ENCODE data around the gene SPATC1L. TPM values are rescaled to one million over a fixed set of nuclear protein-coding genes. Genes with fewer than 3 reads are reported as not detected.

SPATC1L gene
- polyA plus RNA-seq, 2 of the 4 experiments (the other 2 are of a cell fraction), result 0.14 TPM; not detected in 1

DNA sequence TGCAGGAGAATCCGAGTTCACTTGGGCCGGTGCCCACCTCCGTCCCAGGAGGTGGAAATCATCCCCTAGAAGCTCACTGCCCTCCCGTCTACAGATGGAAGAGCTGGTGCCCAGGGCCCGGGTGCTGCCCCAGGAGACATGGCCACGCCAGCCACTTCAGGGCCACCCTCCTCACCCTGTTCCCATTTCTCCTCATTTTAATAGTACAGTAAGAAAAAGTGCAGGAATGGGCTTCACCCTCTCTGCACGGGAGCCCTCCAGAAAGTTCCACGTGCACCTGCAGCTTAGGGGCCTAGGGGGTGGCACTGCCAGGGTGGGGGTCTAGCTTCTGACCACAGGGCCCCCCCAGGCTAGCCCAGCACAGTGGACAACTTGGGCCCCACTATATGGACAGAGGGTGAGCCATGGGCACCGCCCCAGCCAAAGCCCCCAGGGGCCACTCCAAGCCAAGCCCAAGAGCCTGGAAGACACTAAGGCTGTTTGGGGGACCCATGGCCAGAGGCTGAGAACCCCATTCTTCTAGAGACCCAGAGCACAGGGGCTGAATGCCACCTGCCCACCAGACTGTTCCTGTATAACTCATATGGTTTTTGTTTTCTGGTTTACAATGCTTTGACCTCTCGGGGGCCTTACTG lies 25.5 kb downstream of the SPATC1L start:
- no peak for FAIRE-seq
- ChIA-PET CTCF (interaction anchor here (1.0 to 1.9 kb wide), 4 partner anchors 9 to 188 kb away, joined by 3 to 9 read pairs (median 8); no protein-coding TSS in a partner anchor), POLR2A (interaction anchor here (0.7 kb wide), 1 partner anchor 15 kb away, joined by 3 read pairs; no protein-coding TSS in a partner anchor)
- DNase-seq (ENCODE audit: low read depth in 1 of 2, low spot score in 1 of 2), result no peak
- ATAC-seq, result no peak
- Histone ChIP-seq H3K9me3 (no peaks in the 10 kb centered on the region), H3K4me2 (no peak overlapping the region), H3K4me3 (no peak overlapping the region), H3K4me1 (0 out of 3 replicates have a peak, but pooled peaks cover 4% of the 10 kb centered on the region), H3K27ac (no peak overlapping the region)
- 81% methylated on average over 10 of the region's 10 CpGs for WGBS (ENCODE audit: missing lambda C conversion rate)
- TF ChIP-seq, protein P1, sequence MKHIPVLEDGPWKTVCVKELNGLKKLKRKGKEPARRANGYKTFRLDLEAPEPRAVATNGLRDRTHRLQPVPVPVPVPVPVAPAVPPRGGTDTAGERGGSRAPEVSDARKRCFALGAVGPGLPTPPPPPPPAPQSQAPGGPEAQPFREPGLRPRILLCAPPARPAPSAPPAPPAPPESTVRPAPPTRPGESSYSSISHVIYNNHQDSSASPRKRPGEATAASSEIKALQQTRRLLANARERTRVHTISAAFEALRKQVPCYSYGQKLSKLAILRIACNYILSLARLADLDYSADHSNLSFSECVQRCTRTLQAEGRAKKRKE (CRISPR knock-in tag; IDR thresholded peaks at IDR 0.05; ENCODE audit: low read depth), result no peak
- TF ChIP-seq ZFP36 (IDR thresholded peaks at IDR 0.05; ENCODE audit: borderline replicate concordance, partially characterized antibody), result no peak
- TF ChIP-seq JUN (IDR thresholded peaks at IDR 0.05), result no peak
- TF ChIP-seq, protein P2, sequence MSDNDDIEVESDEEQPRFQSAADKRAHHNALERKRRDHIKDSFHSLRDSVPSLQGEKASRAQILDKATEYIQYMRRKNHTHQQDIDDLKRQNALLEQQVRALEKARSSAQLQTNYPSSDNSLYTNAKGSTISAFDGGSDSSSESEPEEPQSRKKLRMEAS (IDR thresholded peaks at IDR 0.05), result no peak
- TF ChIP-seq EHMT2 (IDR thresholded peaks at IDR 0.05; ENCODE audit: low read depth), result no peak
- TF ChIP-seq MYC (IDR thresholded peaks at IDR 0.05; ENCODE audit: borderline replicate concordance, low read length), result no peak
- TF ChIP-seq ZNF302 (CRISPR knock-in tag; IDR thresholded peaks at IDR 0.05), result no peak
- no peak for TF ChIP-seq KDM1A (IDR thresholded peaks at IDR 0.05; ENCODE audit: low read depth)

- Histone ChIP-seq H3K4me2 (no peak overlapping the region), H3K4me3 (no peak overlapping the region), H3K27ac (no peak overlapping the region), H3K4me1 (0 out of 3 replicates have a peak, but pooled peaks cover 4% of the 10 kb centered on the region), H3K9me3 (no peaks in the 10 kb centered on the region)
- TF ChIP-seq ZSCAN20 (CRISPR knock-in tag; IDR thresholded peaks at IDR 0.05) (no peak), RCOR1 (IDR thresholded peaks at IDR 0.05; ENCODE audit: low read depth, low read length) (no peak), CEBPB (IDR thresholded peaks at IDR 0.05) (no peak), EP300 (IDR thresholded peaks at IDR 0.05) (no peak)
- TF ChIP-seq, protein P3, sequence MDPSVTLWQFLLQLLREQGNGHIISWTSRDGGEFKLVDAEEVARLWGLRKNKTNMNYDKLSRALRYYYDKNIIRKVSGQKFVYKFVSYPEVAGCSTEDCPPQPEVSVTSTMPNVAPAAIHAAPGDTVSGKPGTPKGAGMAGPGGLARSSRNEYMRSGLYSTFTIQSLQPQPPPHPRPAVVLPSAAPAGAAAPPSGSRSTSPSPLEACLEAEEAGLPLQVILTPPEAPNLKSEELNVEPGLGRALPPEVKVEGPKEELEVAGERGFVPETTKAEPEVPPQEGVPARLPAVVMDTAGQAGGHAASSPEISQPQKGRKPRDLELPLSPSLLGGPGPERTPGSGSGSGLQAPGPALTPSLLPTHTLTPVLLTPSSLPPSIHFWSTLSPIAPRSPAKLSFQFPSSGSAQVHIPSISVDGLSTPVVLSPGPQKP (IDR thresholded peaks at IDR 0.05; ENCODE audit: low read depth, low read length), result no peak
- TF ChIP-seq, protein P4, sequence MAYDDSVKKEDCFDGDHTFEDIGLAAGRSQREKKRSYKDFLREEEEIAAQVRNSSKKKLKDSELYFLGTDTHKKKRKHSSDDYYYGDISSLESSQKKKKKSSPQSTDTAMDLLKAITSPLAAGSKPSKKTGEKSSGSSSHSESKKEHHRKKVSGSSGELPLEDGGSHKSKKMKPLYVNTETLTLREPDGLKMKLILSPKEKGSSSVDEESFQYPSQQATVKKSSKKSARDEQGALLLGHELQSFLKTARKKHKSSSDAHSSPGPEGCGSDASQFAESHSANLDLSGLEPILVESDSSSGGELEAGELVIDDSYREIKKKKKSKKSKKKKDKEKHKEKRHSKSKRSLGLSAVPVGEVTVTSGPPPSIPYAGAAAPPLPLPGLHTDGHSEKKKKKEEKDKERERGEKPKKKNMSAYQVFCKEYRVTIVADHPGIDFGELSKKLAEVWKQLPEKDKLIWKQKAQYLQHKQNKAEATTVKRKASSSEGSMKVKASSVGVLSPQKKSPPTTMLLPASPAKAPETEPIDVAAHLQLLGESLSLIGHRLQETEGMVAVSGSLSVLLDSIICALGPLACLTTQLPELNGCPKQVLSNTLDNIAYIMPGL (CRISPR knock-in tag; IDR thresholded peaks at IDR 0.05; ENCODE audit: borderline replicate concordance), result no peak
- 91% methylated on average over 5 of the region's 15 CpGs for WGBS (ENCODE audit: missing lambda C conversion rate)
- FAIRE-seq, result no peak
- CTCF ChIA-PET, result interaction anchor here (1.1 to 1.2 kb wide), 2 partner anchors 8 to 320 kb away, joined by 3 to 6 read pairs; no protein-coding TSS in a partner anchor
- ATAC-seq, result no peak
- POLR2A ChIA-PET, result no interaction called here
- no peak for DNase-seq (ENCODE audit: low read depth in 1 of 2, low spot score in 1 of 2)
These were observed 26.2 kb downstream of the SPATC1L start for GRCh38 chr21:46157987-46158451.

DNA sequence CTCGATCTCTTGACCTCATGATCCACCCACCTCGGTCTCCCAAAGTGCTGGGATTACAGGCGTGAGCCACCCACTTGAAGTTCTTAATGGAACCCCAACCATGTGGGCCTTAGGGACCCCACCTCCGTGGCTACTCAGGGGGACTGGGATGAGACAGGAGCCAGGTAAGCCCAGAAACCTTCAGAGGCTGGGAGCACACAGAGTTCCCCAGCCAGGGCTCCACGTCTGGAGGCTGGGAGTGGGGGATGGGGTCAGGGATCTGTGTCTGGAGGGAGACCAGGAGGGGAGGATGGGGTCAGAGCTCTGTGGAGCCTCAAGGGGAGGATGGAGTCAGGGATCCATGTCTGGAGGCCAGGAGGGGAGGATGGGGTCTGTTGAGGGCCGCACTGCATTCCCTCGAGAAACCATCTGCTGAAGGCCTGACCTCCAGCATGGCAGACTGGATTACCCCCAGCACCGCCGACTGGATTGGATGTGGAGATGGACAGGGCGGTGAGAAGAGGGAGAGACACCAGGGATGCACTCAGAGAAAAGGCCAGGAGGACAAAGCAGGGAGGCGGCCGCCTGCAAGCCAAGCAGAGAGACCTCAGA lies 26.8 kb downstream of the SPATC1L start:
- H3K4me2 ChIP-seq, result no peak overlapping the region
- no peak overlapping the region for H3K27ac ChIP-seq
- no peak overlapping the region for H3K4me3 ChIP-seq
- CTCF ChIA-PET, result interaction anchor here (1.1 kb wide), 1 partner anchor 321 kb away, joined by 3 read pairs; no protein-coding TSS in a partner anchor
- 84% methylated on average over 11 of the region's 12 CpGs for whole genome bisulfite sequencing (ENCODE audit: missing lambda C conversion rate)
- DNase-seq (ENCODE audit: low read depth in 1 of 2, low spot score in 1 of 2) (no peak), FAIRE-seq (no peak), ATAC-seq (no peak)
- TF ChIP-seq ZSCAN20 (CRISPR knock-in tag; IDR thresholded peaks at IDR 0.05) (no peak), RCOR1 (IDR thresholded peaks at IDR 0.05; ENCODE audit: low read depth, low read length) (no peak), SMC3 (IDR thresholded peaks at IDR 0.05) (no peak), CHD2 (IDR thresholded peaks at IDR 0.05; ENCODE audit: low read length, partially characterized antibody) (no peak), E2F6 (IDR thresholded peaks at IDR 0.05; ENCODE audit: borderline replicate concordance, low read depth) (no peak), KDM1A (IDR thresholded peaks at IDR 0.05; ENCODE audit: low read depth) (no peak), RNF2 (IDR thresholded peaks at IDR 0.05; ENCODE audit: borderline replicate concordance, low read depth) (no peak), MAFK (IDR thresholded peaks at IDR 0.05; ENCODE audit: partially characterized antibody) (no peak), ZNF302 (CRISPR knock-in tag; IDR thresholded peaks at IDR 0.05) (no peak), GATA3 (IDR thresholded peaks at IDR 0.05; ENCODE audit: borderline replicate concordance) (no peak), HEYL (CRISPR knock-in tag; IDR thresholded peaks at IDR 0.05) (no peak), HES2 (IDR thresholded peaks at IDR 0.05) (no peak), POLR2AphosphoS2 (conservative IDR thresholded peaks at IDR 0.05; ENCODE audit: low read length) (no peak), HOXB5 (CRISPR knock-in tag; IDR thresholded peaks at IDR 0.05) (no peak), EP300 (IDR thresholded peaks at IDR 0.05) (no peak)
- H3K4me1 ChIP-seq, result 0 out of 3 replicates have a peak, but pooled peaks cover 4% of the 10 kb centered on the region
- no peaks in the 10 kb centered on the region for H3K9me3 ChIP-seq
- POLR2A ChIA-PET, result no interaction called here
